Coronary artery (tissue), 2 donors: ENCODE measurements around the gene CTSE.

Experiments
- DNase-seq: peaks from one replicate; pipeline ENCODE4 v3.0.0-alpha.2; 2017; ENCODE audit warnings: low spot score
- H3K27ac ChIP-seq, 2 donors: fragments of 200-600 bp; sonication (generic); one replicate each; pipeline ENCODE4 v1.5.1; 2016 to 2019
- H3K4me3 ChIP-seq: fragments of 200-600 bp; sonication (generic); 2 replicates; pipeline ENCODE4 v1.5.1; 2016; ENCODE audit warnings: mild to moderate bottlenecking, moderate library complexity
- CTCF ChIP-seq: fragments of 200-600 bp; sonication (generic); IDR thresholded peaks from one replicate; pipeline ENCODE4 v1.5.1; 2019; ENCODE audit warnings: antibody characterized with exemption

CTSE gene

GRCh38 chr1:206030191-206030590 lies 6.5 kb upstream of the CTSE start:
- no peak for TF ChIP-seq CTCF
- no peak overlapping the region for H3K4me3 ChIP-seq
- no peak for DNase-seq
- no peak overlapping the region for H3K27ac ChIP-seq

DNA sequence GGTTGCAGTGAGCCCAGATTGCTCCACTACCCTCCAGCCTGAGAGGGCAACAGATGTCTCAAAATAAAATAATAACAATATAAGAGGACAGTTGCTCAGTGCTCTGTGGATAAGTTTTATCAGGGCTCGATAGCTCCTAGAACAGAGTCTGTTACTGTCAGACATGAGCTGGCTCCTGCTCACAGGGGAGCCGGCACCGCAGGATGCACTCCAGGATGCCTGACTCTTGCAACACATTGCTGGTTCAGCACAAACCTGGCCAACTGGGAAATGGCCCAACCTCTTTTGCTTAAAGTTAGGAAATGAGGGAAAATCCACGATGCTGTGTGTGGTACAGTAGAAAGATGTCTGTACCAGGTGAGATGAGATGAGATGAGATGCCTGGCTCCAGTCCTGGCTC lies 5.8 kb upstream of the CTSE start:
- DNase-seq: no peak
- no peak for TF ChIP-seq CTCF
- no peak overlapping the region for H3K4me3 ChIP-seq
- H3K27ac ChIP-seq: no peak overlapping the region

DNA sequence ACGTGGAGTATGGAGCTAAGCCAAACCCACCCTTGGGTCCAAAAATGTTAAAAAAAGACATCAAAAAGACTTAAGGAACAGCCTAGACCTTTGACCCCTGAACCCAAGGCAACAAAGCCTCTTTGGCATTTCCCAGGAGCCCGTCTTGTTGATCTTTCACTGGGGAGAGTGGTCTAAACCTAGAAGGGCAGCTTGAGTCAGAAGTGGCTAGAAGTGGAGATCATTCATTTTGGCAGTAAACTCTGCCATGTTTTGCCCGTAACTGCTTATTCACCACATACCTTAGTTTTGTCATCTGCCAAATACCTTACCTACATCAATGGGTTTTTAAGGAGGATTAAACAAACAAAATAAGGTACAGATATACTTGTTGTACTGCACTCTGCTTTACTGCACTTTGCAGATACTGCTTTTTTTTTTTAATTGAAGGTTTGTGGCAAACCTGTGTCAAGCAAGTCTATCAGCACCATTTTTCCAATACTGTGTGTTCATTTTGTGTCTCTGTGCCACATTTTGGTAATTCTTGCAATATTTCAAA lies 1.7 kb upstream of the CTSE start:
- Histone ChIP-seq H3K27ac (no peak overlapping the region), H3K4me3 (no peak overlapping the region)
- no peak for DNase-seq
- no peak for TF ChIP-seq CTCF

GRCh38 chr1:206022766-206023165 lies 929 bp downstream of the CTSE start:
- Histone ChIP-seq H3K27ac (no peak overlapping the region), H3K4me3 (no peak overlapping the region)
- no peak for DNase-seq
- no peak for TF ChIP-seq CTCF

DNA sequence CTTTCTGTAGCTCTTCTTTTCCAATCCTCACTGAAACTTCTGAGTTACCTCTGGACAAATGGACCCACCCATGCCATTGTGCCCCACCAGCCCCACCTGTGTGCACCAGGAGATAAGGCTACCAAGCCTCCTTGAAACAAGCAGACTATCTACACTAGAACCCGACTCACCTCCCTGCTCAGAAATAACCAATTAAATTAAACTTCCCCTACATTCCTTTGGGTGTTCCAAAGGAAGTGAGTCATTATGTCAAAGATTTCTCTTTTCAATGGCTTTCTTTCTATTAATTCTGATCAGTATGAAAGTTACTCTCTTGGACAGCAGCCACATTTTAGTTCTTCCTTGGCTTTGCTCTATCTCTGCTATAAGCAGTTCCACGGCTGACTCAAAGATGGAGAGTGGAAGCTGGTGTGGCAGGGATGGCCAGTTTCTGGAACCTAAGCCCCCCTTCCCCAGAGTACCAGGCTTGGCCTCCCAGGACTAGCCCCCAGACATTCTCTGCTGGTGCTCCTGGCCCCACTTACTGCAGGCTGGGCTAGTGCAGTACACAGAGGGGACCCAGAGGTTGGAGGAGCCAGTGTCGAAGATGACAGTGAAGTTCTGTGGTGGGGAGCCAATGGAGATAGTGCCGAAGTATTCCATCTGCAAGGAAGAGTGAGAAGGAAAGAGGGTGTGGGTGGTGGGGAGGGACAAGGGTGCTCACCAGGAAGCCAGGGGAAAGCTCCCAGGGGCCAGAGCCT lies 1.9 kb downstream of the CTSE start:
- DNase-seq: no peak
- Histone ChIP-seq H3K27ac (no peak overlapping the region), H3K4me3 (no peak overlapping the region)
- no peak for TF ChIP-seq CTCF

DNA sequence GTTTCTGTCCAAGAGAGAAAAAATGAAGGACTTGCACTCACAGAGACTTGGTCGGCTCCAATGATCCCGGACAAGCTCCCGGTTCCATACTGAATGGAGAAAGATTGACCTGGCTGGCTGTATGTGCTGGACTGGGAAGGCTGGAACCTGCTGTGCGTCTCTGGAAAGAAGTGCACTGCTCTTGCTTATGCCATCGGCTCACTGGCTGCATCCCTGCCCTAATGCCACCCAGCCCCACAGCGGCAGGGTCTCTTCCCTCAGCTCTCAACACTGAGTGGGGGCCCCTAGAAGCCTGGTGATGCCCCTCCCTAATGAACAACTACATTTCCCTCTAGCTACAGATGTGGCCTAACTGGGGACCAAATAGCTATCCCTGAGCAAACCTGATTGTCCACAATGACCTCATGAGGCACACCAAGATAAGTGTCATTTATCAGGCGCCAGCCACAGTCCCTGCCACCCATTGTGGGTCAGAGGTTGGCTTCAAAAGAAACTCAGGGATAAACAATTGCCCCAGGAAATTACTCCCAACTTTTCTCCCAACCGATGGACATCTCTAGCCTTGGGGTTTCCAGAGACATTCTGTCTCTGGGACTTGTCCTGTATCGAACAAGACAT lies 2.6 kb downstream of the CTSE start:
- Histone ChIP-seq H3K4me3 (no peak overlapping the region), H3K27ac (no peak overlapping the region)
- DNase-seq: no peak
- TF ChIP-seq CTCF: no peak
